Prostate gland (tissue), 2 donors: ENCODE data around the gene EPB41L2.

Experiments
- CTCF ChIP-seq, 4 experiments: fragments of 200-600 bp in 2 of 4; fragments of 450-650 bp in 2 of 4; sonication (generic) in 2 of 4; IDR thresholded peaks; 1 replicate in 3 of 4; 2 replicates in 1 of 4; pipeline ENCODE4 v1.5.1; 2016 to 2019; ENCODE audit warnings: antibody characterized with exemption in 4 of 4, mild to moderate bottlenecking in 2 of 4, moderate library complexity in 2 of 4
- POLR2A ChIP-seq: fragments of 450-650 bp; IDR thresholded peaks from one replicate; pipeline ENCODE4 v1.6.1; 2016; ENCODE audit warnings: antibody characterized with exemption, mild to moderate bottlenecking
- POLR2AphosphoS5 ChIP-seq: sonication (generic); formaldehyde crosslinking; IDR thresholded peaks from one replicate; pipeline ENCODE4 v1.6.1; 2017; ENCODE audit warnings: antibody characterized with exemption

- TF ChIP-seq CTCF (IDR thresholded peaks at IDR 0.05) (no peak), POLR2AphosphoS5 (no peak), POLR2A (no peak)
These were observed 20.6 kb upstream of the EPB41L2 start for GRCh38 chr6:131083687-131084086.
